ENCODE results near the gene CLCN4.

The CLCN4 gene

DNA sequence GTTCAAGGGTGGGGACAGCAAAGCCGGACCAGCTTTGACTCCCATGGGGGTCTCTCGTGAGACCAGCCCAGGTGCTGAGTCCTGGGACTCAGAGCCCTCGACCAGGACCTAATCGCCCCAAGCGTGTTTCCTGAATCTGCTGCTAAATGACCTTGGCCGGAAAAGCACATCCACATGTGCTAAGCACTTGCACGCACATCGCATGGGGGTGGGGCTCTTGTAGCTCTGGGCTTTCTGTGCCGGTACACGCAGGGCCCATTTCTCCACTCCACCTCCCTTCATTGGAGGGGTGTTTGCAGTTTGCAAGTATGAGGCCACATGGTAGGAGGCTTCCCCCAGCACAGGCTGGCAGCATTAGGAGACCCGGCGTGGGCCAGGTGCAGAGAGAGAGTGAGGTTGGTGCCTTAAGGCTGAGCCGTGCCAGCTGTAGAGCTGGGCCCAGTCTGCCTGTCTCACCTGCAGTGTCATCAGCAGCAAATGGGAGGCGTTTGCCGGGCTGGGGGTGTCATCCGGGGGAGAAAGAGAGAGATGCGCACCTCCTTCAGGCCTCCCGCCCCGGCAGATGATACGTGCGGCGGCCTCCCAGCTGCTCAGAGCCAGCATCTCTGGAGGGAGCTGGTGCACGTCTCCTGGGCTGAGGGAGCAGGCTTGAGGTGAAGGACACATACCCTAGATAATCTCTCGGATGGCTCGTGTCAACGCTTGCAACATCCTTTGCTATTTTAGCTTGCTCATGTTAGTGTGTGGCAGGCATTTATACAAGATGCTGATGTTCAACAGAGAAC, 45.2 kb upstream of the CLCN4 start:
- TF ChIP-seq, protein P1, sequence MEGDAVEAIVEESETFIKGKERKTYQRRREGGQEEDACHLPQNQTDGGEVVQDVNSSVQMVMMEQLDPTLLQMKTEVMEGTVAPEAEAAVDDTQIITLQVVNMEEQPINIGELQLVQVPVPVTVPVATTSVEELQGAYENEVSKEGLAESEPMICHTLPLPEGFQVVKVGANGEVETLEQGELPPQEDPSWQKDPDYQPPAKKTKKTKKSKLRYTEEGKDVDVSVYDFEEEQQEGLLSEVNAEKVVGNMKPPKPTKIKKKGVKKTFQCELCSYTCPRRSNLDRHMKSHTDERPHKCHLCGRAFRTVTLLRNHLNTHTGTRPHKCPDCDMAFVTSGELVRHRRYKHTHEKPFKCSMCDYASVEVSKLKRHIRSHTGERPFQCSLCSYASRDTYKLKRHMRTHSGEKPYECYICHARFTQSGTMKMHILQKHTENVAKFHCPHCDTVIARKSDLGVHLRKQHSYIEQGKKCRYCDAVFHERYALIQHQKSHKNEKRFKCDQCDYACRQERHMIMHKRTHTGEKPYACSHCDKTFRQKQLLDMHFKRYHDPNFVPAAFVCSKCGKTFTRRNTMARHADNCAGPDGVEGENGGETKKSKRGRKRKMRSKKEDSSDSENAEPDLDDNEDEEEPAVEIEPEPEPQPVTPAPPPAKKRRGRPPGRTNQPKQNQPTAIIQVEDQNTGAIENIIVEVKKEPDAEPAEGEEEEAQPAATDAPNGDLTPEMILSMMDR (IDR thresholded peaks at IDR 0.05; ENCODE audit: insufficient read depth, low read depth, low read length, missing control alignments), result no peak
- peak overlapping the region; percentile 45 for H3K4me3 ChIP-seq (ENCODE audit: low read depth, low read length)
- peak; percentile 89 for DNase-seq (ENCODE audit: low read depth)

DNA sequence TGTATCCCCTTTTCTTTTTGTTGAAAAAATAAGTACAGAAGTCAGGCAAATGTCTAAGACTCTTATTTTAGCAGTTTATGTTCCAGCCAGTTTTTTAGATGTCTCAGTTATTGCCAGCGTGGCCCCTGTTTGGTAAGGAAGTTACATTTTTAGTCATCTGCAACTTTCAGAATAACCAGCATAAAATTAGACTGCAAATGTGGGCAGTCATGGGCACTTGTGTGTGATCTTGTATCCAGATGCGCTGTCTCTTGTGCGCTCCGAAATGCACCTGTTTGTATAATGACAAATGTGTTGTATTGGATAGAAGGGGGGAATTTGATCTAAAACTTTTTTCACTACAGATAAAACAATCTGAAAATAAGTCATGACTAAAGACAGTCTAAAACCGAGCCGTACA, 44.3 kb upstream of the CLCN4 start:
- DNase-seq (ENCODE audit: low read depth), result peak; percentile 75
- H3K4me3 ChIP-seq (ENCODE audit: low read depth, low read length), result no peak overlapping the region; the same call in 1 of the 2 replicates
- TF ChIP-seq, protein P1 (IDR thresholded peaks at IDR 0.05; ENCODE audit: insufficient read depth, low read depth, low read length, missing control alignments), result no peak

- TF ChIP-seq, protein P1 (IDR thresholded peaks at IDR 0.05; ENCODE audit: insufficient read depth, low read depth, low read length, missing control alignments), result no peak
- no peak overlapping the region for H3K4me3 ChIP-seq (ENCODE audit: low read depth, low read length)
- DNase-seq (ENCODE audit: low read depth), result no peak
These were observed 41.7 kb upstream of the CLCN4 start for GRCh38 chrX:10115082-10115481.

GRCh38 chrX:10117301-10117700, 39.5 kb upstream of the CLCN4 start:
- H3K4me3 ChIP-seq (ENCODE audit: low read depth, low read length), result no peak overlapping the region
- TF ChIP-seq, protein P1 (IDR thresholded peaks at IDR 0.05; ENCODE audit: insufficient read depth, low read depth, low read length, missing control alignments), result no peak
- DNase-seq (ENCODE audit: low read depth), result no peak

DNA sequence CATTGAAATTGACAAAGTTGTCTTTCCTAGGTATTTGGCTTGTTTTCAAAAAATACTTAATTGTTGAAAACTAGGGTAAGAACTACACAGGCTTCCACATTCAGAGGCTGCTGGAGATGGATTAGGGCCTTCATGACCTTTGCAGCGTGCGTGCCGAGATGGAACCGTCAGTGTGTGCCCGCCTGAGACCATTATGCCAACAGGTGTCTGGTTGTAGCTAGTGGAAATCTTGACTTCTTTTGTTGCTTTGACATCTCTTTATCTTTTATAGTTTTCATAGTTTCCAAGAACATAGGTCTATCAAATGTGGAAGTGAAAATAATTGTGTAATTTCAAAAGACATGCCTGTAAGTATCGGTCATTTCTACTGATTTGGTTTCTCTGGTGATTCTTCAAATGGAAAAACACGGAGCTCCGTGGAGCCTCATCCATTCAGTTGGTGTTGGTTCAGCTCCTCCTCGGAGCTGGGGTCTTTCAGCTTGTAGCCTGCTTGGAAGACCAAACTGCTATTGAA, 38.9 kb upstream of the CLCN4 start:
- H3K4me3 ChIP-seq (ENCODE audit: low read depth, low read length), result no peak overlapping the region
- TF ChIP-seq, protein P1 (IDR thresholded peaks at IDR 0.05; ENCODE audit: insufficient read depth, low read depth, low read length, missing control alignments), result no peak
- no peak for DNase-seq (ENCODE audit: low read depth)

GRCh38 chrX:10118530-10118929, 38.2 kb upstream of the CLCN4 start:
- TF ChIP-seq, protein P1 (IDR thresholded peaks at IDR 0.05; ENCODE audit: insufficient read depth, low read depth, low read length, missing control alignments), result no peak
- no peak overlapping the region for H3K4me3 ChIP-seq (ENCODE audit: low read depth, low read length)
- no peak for DNase-seq (ENCODE audit: low read depth)

Data from GM12865 (cell line).